Karpas-422 (cell line): ENCODE results near the gene SESN3. TPM values are rescaled to one million over a fixed set of nuclear protein-coding genes. Genes with fewer than 3 reads are reported as not detected.
A peak's percentile ranks its signal among the peaks of the same experiment; 100 is the strongest.
"Not testable (repeated sequence)": the region's sequence is repeated elsewhere in the genome, so short reads cannot be mapped to it uniquely, and the experiment has no call there.

Source experiments
- DNase-seq: peaks from one replicate; pipeline ENCODE4 v3.0.0-alpha.2; 2015
- H2AFZ ChIP-seq: fragments of 200-600 bp; sonication (generic); 2 replicates; pipeline ENCODE4 v1.6.1; 2014; ENCODE audit warnings: antibody characterized with exemption, low read length, mixed read lengths
- H3K27ac ChIP-seq: fragments of 200-600 bp; sonication (generic); 2 replicates; pipeline ENCODE4 v1.5.1; 2014; ENCODE audit warnings: mild to moderate bottlenecking, low read length, moderate library complexity
- H3K27me3 ChIP-seq: fragments of 200-600 bp; sonication (generic); 2 replicates; pipeline ENCODE4 v1.6.1; 2014; ENCODE audit warnings: low read length, mixed read lengths
- H3K36me3 ChIP-seq: fragments of 200-600 bp; sonication (generic); 2 replicates; pipeline ENCODE4 v1.6.1; 2014; ENCODE audit warnings: low read length, mixed read lengths; ENCODE audit not compliant: insufficient read depth
- H3K4me1 ChIP-seq: fragments of 200-600 bp; sonication (generic); 2 replicates; pipeline ENCODE4 v1.6.1; 2014; ENCODE audit warnings: mild to moderate bottlenecking, low read length, mixed read lengths
- H3K4me2 ChIP-seq: fragments of 200-600 bp; sonication (generic); 2 replicates; pipeline ENCODE4 v1.6.1; 2014; ENCODE audit warnings: low read length, low read depth, mild to moderate bottlenecking; ENCODE audit not compliant: poor library complexity, severe bottlenecking
- H3K4me3 ChIP-seq: fragments of 200-600 bp; sonication (generic); 2 replicates; pipeline ENCODE4 v1.5.1; 2014; ENCODE audit warnings: mild to moderate bottlenecking, antibody characterized with exemption, low read length, mixed read lengths
- H3K79me2 ChIP-seq: fragments of 200-600 bp; sonication (generic); 2 replicates; pipeline ENCODE4 v1.6.1; 2014; ENCODE audit warnings: mild to moderate bottlenecking, low read length, mixed read lengths
- H3K9ac ChIP-seq: fragments of 200-600 bp; sonication (generic); 2 replicates; pipeline ENCODE4 v1.6.0; 2014; ENCODE audit warnings: low read length
- H3K9me2 ChIP-seq: fragments of 200-600 bp; sonication (generic), shearing (Covaris generic); replicated peaks from 2 replicates; pipeline ENCODE4 v1.6.0; 2014; ENCODE audit warnings: mild to moderate bottlenecking, low read length, moderate library complexity; ENCODE audit not compliant: insufficient read depth
- H3K9me3 ChIP-seq: fragments of 300-700, 200-600 bp; sonication (generic); 2 replicates; pipeline ENCODE4 v1.6.1; 2014; ENCODE audit warnings: low read length, mixed read lengths
- H4K20me1 ChIP-seq: fragments of 200-600 bp; sonication (generic); 2 replicates; pipeline ENCODE4 v1.6.1; 2014; ENCODE audit warnings: mild to moderate bottlenecking, antibody characterized with exemption, low read length, low read depth; ENCODE audit not compliant: insufficient read depth
- total RNA-seq: library from RNA; depleted of rRNA; stranded (reverse); fragments of >200 nt; shearing (Covaris generic); gene quantifications from 2 replicates; pipeline ENCODE4 v1.2.3, GENCODE V29; 2014; ENCODE audit warnings: low replicate concordance; rRNA removed

SESN3 gene
- total RNA-seq, result 21.4 and 58.9 TPM in 2 replicates

- Histone ChIP-seq H3K4me1 (peaks cover 38% of the 10 kb centered on the region), H3K79me2 (peaks cover 6% of the 10 kb centered on the region), H4K20me1 (peaks cover 13% of the 10 kb centered on the region), H3K36me3 (no peaks in the 10 kb centered on the region), H3K9me2 (no peaks in the 10 kb centered on the region), H3K4me3 (peak within 1 kb of the TSS; percentile 78), H3K4me2 (peak within 1 kb of the TSS; percentile 95), H3K9me3 (no peaks in the 10 kb centered on the region), H3K27ac (peak within 1 kb of the TSS; percentile 62), H2AFZ (peak within 1 kb of the TSS; percentile 54), H3K27me3 (peaks cover 5% of the 10 kb centered on the region), H3K9ac (peak within 1 kb of the TSS; percentile 75)
- DNase-seq, result peak; percentile 100
Measured at GRCh38 chr11:95231127-95231880, at the start of gene SESN3. Gene SESN3, minus strand, starts transcription at chr11:95231202. Its CDS starts 342 bp downstream, at chr11:95230860.

DNA sequence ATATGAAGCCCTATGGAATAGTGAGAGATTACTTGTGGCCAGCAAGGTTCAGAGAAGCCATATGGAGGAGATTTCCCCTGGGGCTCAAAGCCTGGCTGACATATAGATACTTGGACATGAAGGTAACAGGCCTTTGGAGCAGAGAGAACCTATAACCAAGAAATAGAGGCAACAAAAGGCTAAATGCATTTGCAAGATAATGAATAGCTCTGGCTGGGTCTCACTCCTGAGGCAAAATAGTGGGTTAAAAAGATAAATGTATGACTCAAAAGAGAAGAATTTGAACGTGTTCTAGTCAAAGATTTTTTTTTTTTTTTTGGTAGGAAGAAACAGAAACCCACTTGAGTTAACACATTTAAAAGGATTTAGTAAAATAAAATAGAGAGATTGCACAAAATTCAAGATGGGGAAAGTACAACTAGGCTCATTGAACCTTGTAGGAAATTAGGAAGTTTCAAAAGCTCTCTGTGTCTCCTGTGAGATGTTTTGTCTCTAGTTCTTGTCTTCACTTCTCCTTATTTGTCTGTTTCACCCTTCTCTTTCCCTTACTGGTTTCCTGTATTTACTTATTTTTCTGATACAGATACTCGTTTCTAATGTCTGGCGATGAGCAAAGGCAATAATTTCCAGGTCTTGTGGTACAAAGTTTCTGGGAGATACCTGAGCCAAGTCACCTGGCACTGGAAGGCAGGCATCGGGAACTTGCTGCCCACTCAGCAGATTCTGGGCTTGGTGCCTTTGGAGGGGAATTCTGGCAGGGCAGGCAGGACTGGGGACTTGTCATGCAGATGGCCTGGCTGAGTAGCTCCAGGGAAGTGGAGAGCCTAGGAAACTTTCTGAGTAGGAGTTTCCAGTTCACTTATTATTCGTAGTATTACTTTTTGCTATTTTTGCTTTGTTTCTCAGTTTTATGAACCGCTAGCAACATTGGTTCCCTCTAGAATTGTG, 49.2 kb upstream of the SESN3 start:
- no peaks in the 10 kb centered on the region for H3K9me3 ChIP-seq
- DNase-seq, result no peak
- no peak overlapping the region for H3K9ac ChIP-seq
- H2AFZ ChIP-seq, result no peak overlapping the region
- H3K27ac ChIP-seq, result no peak overlapping the region
- H3K4me3 ChIP-seq, result no peak overlapping the region
- no peaks in the 10 kb centered on the region for H3K36me3 ChIP-seq
- no peaks in the 10 kb centered on the region for H3K9me2 ChIP-seq
- H3K4me1 ChIP-seq, result peaks cover 10% of the 10 kb centered on the region
- H4K20me1 ChIP-seq, result no peaks in the 10 kb centered on the region
- no peak overlapping the region for H3K4me2 ChIP-seq
- no peaks in the 10 kb centered on the region for H3K79me2 ChIP-seq
- H3K27me3 ChIP-seq, result no peaks in the 10 kb centered on the region; the same call in 1 of the 2 replicates

- no peaks in the 10 kb centered on the region for H3K9me3 ChIP-seq
- H3K9me2 ChIP-seq, result no peaks in the 10 kb centered on the region
- no peak overlapping the region for H3K9ac ChIP-seq
Measured at GRCh38 chr11:95277868-95278267, 46.9 kb upstream of the SESN3 start.

DNA sequence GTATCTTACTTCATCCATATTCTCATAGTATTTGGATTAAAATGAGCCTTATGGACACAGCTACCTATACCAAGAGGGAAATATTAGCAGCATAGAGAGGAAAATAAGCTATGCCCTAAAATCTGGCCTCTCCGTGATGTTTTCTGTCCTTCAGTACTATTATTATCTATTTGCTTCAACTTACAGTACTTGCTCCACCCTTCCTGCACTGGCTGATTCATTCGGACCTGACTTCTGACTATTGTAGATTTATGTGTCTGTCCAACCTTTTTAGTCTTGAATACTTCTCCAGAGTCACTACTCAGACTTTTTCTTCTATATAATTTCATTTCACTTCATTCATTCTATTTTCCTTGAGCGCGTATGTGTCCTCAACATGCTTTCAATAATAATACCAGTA, 45.1 kb upstream of the SESN3 start:
- no peak overlapping the region for H3K4me3 ChIP-seq
- H3K4me1 ChIP-seq, result peaks cover 6% of the 10 kb centered on the region
- DNase-seq, result no peak
- H3K9me2 ChIP-seq, result no peaks in the 10 kb centered on the region
- H3K4me2 ChIP-seq, result no peak overlapping the region
- H3K9ac ChIP-seq, result no peak overlapping the region
- H3K27me3 ChIP-seq, result no peaks in the 10 kb centered on the region
- H2AFZ ChIP-seq, result no peak overlapping the region
- no peak overlapping the region for H3K27ac ChIP-seq
- H3K79me2 ChIP-seq, result no peaks in the 10 kb centered on the region
- no peaks in the 10 kb centered on the region for H3K36me3 ChIP-seq
- no peaks in the 10 kb centered on the region for H3K9me3 ChIP-seq
- no peaks in the 10 kb centered on the region for H4K20me1 ChIP-seq

More at GRCh38 chr11:95277868-95278267, 46.9 kb upstream of the SESN3 start:
- no peak overlapping the region for H3K4me3 ChIP-seq
- no peaks in the 10 kb centered on the region for H3K79me2 ChIP-seq
- peaks cover 6% of the 10 kb centered on the region for H3K4me1 ChIP-seq
- no peaks in the 10 kb centered on the region for H4K20me1 ChIP-seq
- no peak overlapping the region for H3K4me2 ChIP-seq
- H3K27ac ChIP-seq, result no peak overlapping the region
- no peak overlapping the region for H2AFZ ChIP-seq
- DNase-seq, result no peak
- H3K27me3 ChIP-seq, result no peaks in the 10 kb centered on the region
- H3K36me3 ChIP-seq, result no peaks in the 10 kb centered on the region

- not testable (repeated sequence) for H2AFZ ChIP-seq, H3K4me2 ChIP-seq, H3K79me2 ChIP-seq, H3K9me3 ChIP-seq, H3K9ac ChIP-seq, H3K36me3 ChIP-seq, H4K20me1 ChIP-seq, H3K27ac ChIP-seq, H3K4me3 ChIP-seq, H3K9me2 ChIP-seq, H3K27me3 ChIP-seq, H3K4me1 ChIP-seq, DNase-seq
Measured at GRCh38 chr11:95273618-95274017, 42.6 kb upstream of the SESN3 start.

- H3K9ac ChIP-seq, result no peak overlapping the region
- H4K20me1 ChIP-seq, result no peaks in the 10 kb centered on the region
- H3K36me3 ChIP-seq, result no peaks in the 10 kb centered on the region
- H3K4me2 ChIP-seq, result no peak overlapping the region
- DNase-seq, result no peak
- no peak overlapping the region for H2AFZ ChIP-seq
- H3K9me2 ChIP-seq, result no peaks in the 10 kb centered on the region
- no peak overlapping the region for H3K27ac ChIP-seq
- no peaks in the 10 kb centered on the region for H3K27me3 ChIP-seq
- no peaks in the 10 kb centered on the region for H3K9me3 ChIP-seq
- H3K4me3 ChIP-seq, result no peak overlapping the region
- H3K79me2 ChIP-seq, result no peaks in the 10 kb centered on the region
- H3K4me1 ChIP-seq, result peaks cover 22% of the 10 kb centered on the region
Measured at GRCh38 chr11:95269036-95269819, 38.2 kb upstream of the SESN3 start.

- H3K9ac ChIP-seq, result no peak overlapping the region
- H3K9me3 ChIP-seq, result no peaks in the 10 kb centered on the region
- no peaks in the 10 kb centered on the region for H4K20me1 ChIP-seq
- no peak overlapping the region for H2AFZ ChIP-seq
- no peaks in the 10 kb centered on the region for H3K9me2 ChIP-seq
- H3K27me3 ChIP-seq, result no peaks in the 10 kb centered on the region
- no peak for DNase-seq
- no peaks in the 10 kb centered on the region for H3K36me3 ChIP-seq
- peaks cover 30% of the 10 kb centered on the region for H3K4me1 ChIP-seq
- no peak overlapping the region for H3K27ac ChIP-seq
- H3K79me2 ChIP-seq, result no peaks in the 10 kb centered on the region
- no peak overlapping the region for H3K4me3 ChIP-seq
- no peak overlapping the region for H3K4me2 ChIP-seq
Measured at GRCh38 chr11:95268391-95268790, 37.4 kb upstream of the SESN3 start.
